Stimulated activated effector memory CD8-positive, alpha-beta T cell treated with anti-CD3 and anti-CD28 coated beads, Interleukin-12 subunit alpha, Interleukin-12 subunit beta, amount 100 ng/mL, for 72 hours (primary cell): ENCODE data around the gene VCX3B.

Source experiments
- ATAC-seq: fragments of 150-1000 bp; cut with Tn5 transposase; 2 replicates; pipeline ENCODE4 v1.10.0; 2021
- DNase-seq, 2 donors: peaks; one replicate each; pipeline ENCODE4 v3.0.0; 2021 to 2022; ENCODE audit warnings: low spot score in 2 of 2
- H3K27ac Mint-ChIP-seq: one replicate; pipeline ENCODE4 v1.8.0; 2022; ENCODE audit warnings: mild to moderate bottlenecking, mixed read lengths
- H3K36me3 Mint-ChIP-seq: one replicate; pipeline ENCODE4 v1.8.0; 2022; ENCODE audit warnings: mild to moderate bottlenecking, mixed read lengths
- H3K4me1 Mint-ChIP-seq: one replicate; pipeline ENCODE4 v1.8.0; 2022; ENCODE audit warnings: mixed read lengths
- H3K4me3 Mint-ChIP-seq: one replicate; pipeline ENCODE4 v1.8.0; 2022; ENCODE audit warnings: mild to moderate bottlenecking, mixed read lengths
- H3K9me3 Mint-ChIP-seq: one replicate; pipeline ENCODE4 v1.8.0; 2022; ENCODE audit warnings: mixed read lengths

VCX3B gene

GRCh38 chrX:8504451-8504850 lies 39.8 kb downstream of the VCX3B start:
- H3K27ac Mint-ChIP-seq = no peak overlapping the region
- no peaks in the 10 kb centered on the region for H3K36me3 Mint-ChIP-seq
- no peak for DNase-seq
- ATAC-seq = no peak
- no peaks in the 10 kb centered on the region for H3K9me3 Mint-ChIP-seq
- H3K4me3 Mint-ChIP-seq = no peak overlapping the region
- H3K4me1 Mint-ChIP-seq = no peaks in the 10 kb centered on the region
